Endothelial cell of umbilical vein (primary cell): Measurements from ENCODE around the gene TTLL11.

ENCODE experiments used
- EZH2 ChIP-seq: IDR thresholded peaks from 2 replicates; pipeline ENCODE4 v1.6.1; 2012; ENCODE audit warnings: borderline replicate concordance, low read depth, mild to moderate bottlenecking, moderate library complexity, low read length, inconsistent platforms; ENCODE audit not compliant: severe bottlenecking
- FOS ChIP-seq: IDR thresholded peaks from 2 replicates; pipeline ENCODE4 v1.6.1; 2011; ENCODE audit warnings: mild to moderate bottlenecking, low read length, moderate library complexity, borderline replicate concordance; ENCODE audit not compliant: insufficient read depth
- GATA2 ChIP-seq: IDR thresholded peaks from 2 replicates; pipeline ENCODE4 v1.7.0; 2011; ENCODE audit warnings: low read depth, mild to moderate bottlenecking, moderate library complexity, mixed read lengths, low read length; ENCODE audit not compliant: insufficient read length, insufficient read depth
- POLR2A ChIP-seq: IDR thresholded peaks from 2 replicates; pipeline ENCODE4 v1.6.1; 2012; ENCODE audit warnings: low read depth, mild to moderate bottlenecking, control low read depth, low read length
- POLR2AphosphoS5 ChIP-seq: IDR thresholded peaks from 2 replicates; pipeline ENCODE4 v1.6.1; 2012; ENCODE audit warnings: low read depth, mild to moderate bottlenecking, control low read depth, low read length, moderate library complexity; ENCODE audit not compliant: insufficient read depth
- TF ChIP-seq, protein P1 (sequence below), 2 donors: IDR thresholded peaks; 1 replicate in 1 of 2; 2 replicates in 1 of 2; pipeline ENCODE4 v1.5.1; 2011; ENCODE audit warnings: low read length in 2 of 2, mild to moderate bottlenecking in 2 of 2, moderate library complexity in 2 of 2, control low read depth in 1 of 2, inconsistent platforms in 1 of 2, low read depth in 1 of 2; ENCODE audit not compliant: insufficient read depth in 1 of 2; ENCODE audit errors: extremely low read depth in 1 of 2
- TF ChIP-seq, protein P2 (sequence below): IDR thresholded peaks from 2 replicates; pipeline ENCODE4 v1.6.1; 2011; ENCODE audit not compliant: insufficient read depth, insufficient read length

DNA sequence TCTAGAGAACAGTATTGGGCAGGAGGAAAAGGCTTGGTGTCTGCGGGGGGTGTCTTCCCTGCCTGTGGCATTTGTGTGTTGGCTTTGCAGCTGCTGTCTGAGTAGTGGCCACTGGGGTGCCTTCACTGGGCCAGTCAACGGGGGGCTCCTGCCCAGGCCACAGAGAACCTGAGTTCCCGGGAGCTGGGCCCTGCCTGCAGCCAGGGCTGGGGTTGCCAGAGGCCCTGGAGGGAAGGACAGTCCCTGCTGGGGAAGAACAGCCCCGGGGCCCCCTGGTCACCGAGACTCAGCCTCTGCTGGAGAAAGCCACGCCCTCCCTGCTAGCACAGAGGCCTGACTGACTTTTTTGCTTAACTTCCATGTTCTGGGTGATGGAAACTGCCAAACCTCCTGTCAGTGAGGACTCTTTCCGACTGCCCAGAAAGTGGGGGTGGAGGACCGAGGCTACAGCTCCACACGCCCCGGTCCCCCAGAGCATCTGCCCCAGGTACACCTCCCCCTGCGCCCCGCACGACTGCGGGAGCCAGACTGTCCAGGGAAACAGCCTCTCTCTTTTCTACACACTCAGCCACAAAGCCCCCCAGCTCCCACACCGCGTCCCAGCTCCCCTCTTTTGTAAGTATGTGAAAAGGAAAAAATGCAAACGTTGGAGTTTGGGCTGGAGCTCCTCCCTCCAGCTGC is 308.2 kb downstream of the TTLL11 start:
- TF ChIP-seq, protein P1, sequence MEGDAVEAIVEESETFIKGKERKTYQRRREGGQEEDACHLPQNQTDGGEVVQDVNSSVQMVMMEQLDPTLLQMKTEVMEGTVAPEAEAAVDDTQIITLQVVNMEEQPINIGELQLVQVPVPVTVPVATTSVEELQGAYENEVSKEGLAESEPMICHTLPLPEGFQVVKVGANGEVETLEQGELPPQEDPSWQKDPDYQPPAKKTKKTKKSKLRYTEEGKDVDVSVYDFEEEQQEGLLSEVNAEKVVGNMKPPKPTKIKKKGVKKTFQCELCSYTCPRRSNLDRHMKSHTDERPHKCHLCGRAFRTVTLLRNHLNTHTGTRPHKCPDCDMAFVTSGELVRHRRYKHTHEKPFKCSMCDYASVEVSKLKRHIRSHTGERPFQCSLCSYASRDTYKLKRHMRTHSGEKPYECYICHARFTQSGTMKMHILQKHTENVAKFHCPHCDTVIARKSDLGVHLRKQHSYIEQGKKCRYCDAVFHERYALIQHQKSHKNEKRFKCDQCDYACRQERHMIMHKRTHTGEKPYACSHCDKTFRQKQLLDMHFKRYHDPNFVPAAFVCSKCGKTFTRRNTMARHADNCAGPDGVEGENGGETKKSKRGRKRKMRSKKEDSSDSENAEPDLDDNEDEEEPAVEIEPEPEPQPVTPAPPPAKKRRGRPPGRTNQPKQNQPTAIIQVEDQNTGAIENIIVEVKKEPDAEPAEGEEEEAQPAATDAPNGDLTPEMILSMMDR (IDR thresholded peaks at IDR 0.05; ENCODE audit: extremely low read depth in 1 of 2, insufficient read depth in 1 of 2, low read depth in 1 of 2, low read length in 2 of 2) = no peak
- TF ChIP-seq POLR2AphosphoS5 = no peak
- no peak for TF ChIP-seq POLR2A
- TF ChIP-seq, protein P2, sequence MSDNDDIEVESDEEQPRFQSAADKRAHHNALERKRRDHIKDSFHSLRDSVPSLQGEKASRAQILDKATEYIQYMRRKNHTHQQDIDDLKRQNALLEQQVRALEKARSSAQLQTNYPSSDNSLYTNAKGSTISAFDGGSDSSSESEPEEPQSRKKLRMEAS = no peak
- TF ChIP-seq GATA2 = no peak
- no peak for TF ChIP-seq EZH2
- no peak for TF ChIP-seq FOS
